ENCODE measurements around the gene LRRC56. TPM values are rescaled to one million over a fixed set of nuclear protein-coding genes. Genes with fewer than 3 reads are reported as not detected.

LRRC56 gene
- total RNA-seq, 1 experiment from 2014 or later, result not detected

DNA sequence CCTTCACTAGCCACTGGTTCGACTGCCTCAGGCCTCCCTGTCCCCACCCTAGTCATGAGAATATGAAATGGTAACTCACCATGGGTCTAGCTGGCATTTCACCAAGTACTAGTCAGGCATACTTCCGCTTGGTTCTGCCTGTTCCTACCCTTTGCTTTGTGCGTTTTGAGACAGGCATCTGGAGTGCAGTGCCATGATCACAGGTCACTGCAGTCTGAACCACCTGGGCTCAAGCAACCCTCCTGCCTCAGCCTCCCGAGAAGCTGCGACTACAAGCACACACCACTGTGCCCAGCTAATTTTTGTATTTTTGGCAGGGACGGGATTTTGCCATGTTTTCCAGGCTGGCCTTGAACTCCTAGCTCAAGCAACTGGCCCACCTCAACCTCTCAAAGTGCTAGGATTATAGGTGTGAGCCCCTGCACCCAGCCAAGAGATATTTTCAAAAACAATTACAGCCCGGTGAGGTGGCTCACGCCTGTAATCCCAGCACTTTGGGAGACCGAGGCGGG, 16.1 kb upstream of the LRRC56 start:
- peak; percentile 61 for DNase-seq (ENCODE audit: low read depth)

DNA sequence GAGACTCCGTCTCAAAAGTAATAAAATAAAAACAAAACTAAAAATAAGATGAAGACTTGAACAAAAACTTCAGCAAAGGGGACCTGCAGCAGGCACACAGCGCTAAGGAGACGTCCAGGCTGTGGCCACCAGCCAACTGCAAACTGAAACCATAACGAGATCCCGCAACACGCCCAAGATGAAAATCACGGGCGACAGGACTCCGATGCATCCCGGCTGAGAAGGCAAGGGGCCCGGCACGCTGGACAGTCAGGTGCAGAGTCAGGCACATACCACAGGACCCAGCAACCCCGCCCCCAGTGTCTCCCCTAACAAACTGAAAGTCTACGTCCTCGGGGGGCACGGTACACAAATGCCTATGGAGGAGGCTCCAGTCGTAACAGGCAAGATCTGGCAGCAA, 11.1 kb upstream of the LRRC56 start:
- DNase-seq (ENCODE audit: low read depth), result no peak

DNA sequence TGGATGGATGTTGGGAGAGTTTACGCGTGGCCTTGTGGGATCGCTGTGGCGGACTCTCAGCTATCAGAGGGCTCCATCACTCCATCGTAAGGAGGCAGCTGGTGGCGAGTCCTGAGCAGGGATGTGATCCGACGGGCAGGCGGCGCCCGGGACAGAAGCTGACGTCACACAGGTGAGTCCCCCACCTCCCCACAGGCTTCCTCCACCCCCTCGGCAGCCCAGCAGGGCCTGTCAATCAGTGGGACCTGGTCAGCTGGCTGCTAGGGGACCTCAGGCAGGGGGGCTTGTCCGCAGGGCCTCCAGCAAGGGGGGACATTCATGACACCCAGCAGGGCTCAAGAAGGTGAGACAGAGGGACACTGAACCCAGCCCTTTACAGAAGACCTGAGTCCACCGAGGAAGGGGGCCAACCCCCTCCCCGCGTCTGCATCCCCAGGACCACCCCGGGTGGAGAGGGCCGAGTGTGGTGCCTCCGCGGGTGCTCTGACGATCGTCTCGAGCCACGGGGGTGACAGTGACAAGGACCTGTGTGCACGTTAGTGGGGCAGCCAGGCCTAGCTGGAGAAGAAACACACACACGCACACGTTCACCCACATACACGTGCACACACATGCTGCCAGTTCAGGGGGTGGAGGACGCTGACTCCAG, 9.0 kb upstream of the LRRC56 start:
- DNase-seq (ENCODE audit: low read depth), result no peak

DNA sequence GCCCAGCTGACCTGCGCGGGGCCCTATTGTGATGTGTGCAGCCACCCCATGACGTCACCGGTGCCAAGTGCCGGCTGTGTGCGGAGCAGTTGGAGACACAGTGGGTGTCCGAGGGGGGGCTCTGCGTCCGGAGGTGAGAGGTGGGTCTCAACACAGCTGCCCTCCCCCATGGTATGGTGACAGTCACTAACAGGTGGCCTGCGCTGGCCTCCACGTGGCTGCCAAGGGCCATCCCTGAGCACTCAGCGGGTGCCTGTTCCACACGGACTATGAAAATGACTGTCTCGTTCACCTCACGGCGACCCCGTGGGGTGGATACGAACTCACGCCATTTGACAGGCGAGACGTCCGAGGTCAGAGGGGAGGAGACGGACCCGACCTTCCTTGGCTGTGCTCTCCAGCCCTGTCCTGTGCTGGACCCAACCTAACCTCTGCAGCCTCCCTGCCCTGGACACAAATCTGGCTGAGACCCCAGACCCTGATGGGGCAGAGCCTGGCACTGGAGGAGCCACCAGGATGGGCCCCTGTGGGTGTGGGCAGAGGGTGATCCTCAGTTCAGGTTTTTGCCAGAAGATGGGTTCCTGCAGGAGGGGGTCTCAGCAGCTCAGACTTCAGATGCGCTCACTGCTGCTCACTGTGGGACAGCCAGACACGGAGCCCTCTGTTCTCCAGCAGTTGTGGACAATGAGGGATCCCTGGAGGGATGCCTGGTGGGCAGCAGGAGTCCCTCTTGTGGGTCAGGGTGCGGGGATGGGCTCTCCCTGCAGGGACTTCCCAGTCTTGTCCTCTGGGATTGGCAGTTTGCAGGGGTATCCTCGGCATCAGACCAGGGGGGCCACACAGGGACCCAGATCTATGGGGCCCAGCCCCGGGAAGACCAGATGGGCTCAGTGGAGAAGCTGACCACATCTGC, 8.3 kb upstream of the LRRC56 start:
- DNase-seq (ENCODE audit: low read depth), result no peak

DNA sequence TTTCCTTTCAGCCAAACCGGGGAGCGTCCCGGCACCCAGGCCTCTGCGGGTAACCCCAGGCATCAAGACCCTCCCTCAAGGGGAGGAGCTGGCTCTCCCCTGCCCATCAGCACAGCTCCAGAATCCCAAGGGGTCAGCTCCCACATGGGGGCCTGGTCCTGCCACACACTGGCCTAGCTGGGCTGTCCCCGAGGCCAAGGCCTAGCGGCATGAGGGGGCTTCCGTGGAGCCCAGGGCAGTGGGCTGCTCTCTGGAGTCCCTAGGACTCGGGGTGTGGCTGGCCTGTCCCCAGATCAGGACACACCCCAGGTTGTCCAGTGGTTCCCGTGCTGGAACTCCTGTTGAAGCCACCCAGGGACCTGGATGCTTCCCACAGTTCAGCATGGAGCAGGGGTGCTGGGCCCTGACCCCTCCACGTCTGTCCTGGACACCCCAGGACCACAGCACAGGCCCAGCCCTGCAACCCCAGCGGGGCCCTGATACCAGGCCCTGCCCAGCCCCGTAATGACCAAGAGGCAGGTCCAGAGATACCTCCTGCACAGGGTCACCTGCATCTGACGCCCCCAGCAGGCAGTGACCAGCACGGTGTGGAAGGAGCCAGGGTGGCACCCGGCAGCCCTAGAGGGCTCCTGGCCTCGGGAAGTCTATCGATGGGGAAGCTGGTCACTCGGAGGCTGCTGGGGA, 7.5 kb upstream of the LRRC56 start:
- no peak for DNase-seq (ENCODE audit: low read depth)

DNA sequence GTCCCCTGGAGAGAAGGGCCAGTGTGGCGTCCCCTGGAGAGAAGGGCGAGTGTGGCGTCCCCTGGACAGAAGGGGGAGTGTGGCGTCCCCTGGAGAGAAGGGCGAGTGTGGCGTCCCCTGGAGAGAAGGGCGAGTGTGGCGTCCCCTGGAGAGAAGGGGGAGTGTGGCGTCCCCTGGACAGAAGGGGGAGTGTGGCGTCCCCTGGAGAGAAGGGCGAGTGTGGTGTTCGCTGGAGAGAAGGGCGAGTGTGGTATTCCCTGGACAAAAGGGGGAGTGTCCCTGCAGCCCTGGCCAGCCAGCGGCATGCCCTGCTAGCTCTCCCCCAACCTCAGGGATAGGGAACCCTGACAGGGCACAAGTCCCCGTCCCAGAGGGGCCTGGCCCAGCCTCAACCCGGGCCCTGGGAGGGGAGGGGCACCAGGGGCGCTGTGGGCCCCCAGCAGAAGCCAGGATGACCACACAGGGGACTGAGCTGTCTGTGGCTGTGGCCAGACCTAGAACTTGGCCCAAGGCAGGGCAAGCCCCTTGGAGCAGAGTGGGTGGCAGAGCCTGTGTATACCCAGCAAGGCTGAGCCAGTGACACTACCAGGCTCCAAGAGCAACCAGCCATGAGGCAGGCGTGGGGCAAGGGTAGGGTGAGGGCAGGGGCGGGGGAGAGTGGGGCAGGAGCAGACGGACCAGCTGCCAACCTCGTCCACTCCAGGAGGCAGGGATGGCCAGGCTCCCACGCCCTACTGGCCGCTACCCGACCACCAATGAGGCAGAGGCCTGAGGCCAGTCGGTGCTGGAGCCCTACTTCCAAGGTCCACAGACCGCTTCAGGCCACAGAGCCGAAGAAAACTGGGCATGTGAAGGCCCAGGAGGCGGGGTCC, 6.1 kb upstream of the LRRC56 start:
- DNase-seq (ENCODE audit: low read depth), result no peak

DNA sequence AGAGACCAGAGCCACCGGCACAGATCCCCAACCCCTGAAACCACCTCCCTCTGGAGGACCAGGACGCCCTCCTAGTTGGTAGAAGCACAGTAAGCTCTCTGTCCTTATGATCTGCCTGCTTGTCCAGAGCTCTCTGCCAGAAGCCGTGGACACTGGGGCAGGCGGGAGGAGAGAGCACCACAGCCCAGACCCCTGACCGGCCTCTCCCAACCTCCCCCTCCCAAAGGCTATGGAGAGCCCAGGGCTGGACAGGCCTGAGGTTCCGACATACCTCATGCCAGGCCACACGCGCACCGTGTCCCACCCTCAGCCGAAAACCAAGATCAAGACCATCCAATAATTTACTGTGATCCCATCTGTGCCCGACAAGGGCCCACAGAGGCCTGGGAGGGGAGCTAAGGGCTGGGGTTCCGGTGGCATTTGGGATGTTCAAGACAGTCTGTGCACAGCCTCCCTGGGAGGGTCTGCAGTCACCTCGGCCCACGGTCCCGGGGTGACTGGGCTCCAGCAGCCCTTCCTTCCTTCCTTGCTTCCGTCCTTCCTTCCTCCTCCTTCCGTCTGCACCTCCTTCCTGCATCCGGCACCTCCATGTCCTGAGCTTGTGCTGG, 5.3 kb upstream of the LRRC56 start:
- DNase-seq (ENCODE audit: low read depth), result no peak

DNA sequence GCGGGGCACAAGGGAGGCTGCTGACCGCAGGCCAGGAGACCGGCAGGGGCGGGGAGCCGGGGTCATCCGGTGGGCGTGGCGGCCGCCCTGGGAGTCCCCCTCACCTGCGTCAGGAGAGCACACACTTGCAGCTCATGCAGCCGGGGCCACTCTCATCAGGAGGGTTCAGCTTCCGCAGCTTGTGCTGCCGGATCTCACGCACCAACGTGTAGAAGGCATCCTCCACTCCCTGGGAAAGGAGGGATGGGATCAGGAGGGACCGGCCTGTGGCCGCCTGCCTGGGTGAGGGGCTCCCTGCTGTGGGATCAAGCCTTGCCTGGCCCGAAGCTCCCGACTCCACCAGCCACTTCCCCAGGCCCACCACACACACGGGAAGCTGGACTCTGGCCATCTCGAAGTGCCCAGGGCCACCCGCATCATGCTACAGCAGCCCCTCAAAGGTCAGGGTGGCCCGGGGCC, 4.8 kb upstream of the LRRC56 start:
- DNase-seq (ENCODE audit: low read depth), result no peak

DNA sequence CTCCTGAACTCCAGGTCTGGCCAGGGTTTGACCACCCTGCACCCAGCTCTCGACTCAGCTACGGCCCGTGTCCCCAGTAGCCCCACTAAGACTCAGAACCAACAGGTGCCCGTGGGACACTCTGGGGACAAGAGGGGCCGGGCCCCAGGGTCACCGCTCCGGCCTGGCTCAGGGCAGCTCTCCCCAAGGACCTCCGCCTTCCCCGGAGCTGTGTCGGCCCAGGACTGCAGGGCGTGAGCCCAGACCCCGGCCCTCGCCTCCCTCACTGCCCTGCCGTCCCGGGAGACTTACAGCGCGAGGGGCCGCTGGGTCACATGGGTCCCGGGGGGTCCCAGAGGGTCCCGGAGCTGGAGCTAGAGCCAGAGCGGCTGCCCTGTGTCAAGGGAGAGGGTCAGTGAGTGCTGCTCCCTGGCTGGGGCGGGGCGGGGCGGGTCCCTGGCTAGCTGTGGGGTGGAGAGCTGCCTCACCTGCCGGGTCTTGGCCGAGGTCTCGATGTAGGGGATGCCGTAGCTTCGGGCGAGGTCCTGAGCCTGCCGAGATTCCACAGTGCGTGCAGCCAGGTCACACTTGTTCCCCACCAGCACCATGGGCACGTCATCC, 4.2 kb upstream of the LRRC56 start:
- DNase-seq (ENCODE audit: low read depth), result no peak

DNA sequence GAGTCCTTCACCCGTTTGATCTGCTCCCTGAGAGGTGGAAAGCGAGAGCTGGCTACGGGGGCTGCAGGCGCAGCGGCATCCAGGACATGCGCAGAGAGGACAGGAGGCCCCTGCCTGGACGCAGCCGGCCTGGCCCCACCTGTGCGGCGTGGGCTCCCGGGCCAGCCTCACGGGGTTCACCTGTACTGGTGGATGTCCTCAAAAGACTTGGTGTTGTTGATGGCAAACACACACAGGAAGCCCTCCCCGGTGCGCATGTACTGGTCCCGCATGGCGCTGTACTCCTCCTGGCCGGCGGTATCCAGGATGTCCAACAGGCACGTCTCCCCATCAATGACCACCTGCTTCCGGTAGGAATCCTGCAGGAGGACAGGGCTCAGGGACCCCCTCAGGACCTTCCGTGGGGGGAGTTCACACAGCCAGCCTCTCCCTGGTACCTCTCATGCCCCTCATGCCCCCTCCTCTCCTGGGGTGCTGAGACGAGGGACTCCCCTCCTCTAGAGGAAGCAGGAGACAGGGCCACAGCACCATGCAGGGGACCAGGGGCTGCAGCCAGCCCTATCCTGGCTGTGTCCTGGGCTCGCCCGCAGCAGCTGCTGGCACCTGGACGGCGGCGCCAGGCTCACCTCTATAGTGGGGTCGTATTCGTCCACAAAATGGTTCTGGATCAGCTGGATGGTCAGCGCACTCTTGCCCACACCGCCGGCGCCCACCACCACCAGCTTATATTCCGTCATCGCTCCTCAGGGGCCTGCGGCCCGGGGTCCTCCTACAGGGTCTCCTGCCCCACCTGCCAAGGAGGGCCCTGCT, 3.5 kb upstream of the LRRC56 start:
- no peak for DNase-seq (ENCODE audit: low read depth)

DNA sequence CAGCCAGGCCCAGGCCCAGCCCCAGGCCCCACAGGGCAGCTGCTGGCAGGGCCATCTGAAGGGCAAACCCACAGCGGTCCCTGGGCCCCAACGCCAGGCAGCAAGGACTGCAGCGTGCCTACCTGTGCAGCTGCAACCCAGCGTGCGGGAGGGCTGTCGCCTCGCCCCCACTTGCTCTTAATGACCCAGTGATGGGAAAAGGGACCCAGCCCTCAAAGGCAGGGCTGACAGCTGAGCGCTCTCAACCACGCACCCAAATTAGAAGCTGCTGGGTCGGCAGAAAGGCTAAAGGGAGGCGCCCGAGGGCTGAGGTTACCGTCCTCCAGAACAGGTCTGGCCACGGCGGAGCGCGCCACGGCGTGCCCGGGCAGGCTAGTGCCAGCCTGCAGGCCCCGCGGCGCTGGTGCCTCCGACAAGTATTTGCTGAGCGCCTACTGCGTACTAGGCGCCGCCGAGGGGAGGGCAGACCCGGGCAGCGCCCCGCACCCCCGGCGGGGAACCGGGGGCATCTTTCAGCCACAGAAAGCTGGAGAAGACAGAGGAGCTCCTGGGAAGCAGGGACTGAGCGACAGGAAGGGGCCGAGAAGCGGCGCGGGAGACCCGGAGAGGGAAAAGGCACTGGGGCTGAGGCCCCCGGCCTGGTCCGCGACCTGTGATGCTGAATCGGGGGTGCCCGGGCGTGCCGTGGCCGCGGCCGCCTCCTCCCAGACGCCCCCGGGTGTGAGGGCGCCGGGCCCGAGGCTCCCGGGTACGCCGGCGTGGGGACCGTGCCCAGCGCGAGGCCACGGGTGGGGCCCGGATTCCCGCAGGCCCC, 2.7 kb upstream of the LRRC56 start:
- DNase-seq (ENCODE audit: low read depth), result peak; percentile 14

DNA sequence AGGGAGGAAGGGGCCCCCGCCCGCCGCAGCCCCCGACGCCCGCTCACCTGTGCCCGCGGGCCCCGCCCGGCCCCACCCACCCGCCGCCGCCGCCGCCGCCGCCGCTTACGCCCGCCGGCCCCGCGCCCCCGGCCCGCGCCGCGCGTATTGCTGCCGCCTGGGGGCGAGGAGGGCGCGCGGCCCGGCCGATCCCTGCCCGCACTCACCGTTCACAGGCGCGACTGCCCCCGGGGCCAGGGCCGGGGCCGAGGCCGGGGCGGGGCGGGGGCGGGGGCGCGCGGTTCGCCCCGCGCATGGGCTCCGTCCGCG, 2.2 kb upstream of the LRRC56 start:
- DNase-seq (ENCODE audit: low read depth), result no peak

DNA sequence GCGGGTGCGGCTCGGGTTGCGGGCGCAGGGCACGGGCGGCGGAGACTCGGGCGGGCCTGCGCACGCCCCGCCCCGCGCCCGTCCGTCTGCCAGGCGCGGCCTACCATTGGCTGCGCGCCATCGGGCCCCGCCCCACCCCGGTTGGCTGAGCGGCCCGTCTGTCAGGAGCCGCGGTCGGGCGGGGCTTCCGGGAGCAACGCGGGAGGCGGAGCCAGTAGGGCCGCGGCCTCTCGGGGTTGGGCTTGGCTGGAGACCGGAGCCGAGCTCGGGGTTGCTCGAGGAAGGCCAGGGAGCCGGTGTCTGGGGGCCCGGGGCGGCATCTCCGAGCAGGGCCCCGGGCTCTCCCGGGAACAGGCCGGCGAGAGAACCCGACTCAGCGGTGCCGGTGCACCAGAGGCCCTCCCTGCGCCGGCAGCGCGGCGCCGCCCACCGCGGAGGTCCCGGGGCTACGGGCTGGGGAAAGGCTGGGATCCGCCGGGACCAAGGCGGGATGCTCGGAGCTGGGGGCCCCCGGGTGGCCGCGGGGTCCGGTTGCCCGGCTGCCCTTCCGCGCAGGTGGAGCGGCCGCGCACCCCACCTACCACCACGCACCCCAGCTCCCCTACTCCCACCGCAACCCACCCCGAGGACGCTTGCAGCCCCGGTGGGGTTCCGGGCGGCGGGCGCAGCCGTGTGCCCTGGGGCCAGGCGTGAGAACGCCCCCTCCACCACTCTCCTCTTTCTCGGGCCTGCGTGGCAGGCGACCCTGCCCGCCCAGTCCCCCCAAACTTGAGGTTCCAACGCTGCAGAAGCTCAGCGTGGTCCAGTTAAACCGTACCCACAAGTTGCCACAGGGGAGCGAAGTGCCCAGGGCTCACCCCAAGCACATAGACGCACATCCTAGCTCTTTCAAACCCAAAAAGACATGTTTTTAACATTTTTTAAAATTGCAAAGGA, 1.5 kb upstream of the LRRC56 start, which contains the start of gene HRAS:
Gene HRAS, minus strand, starts transcription at position 58 of the 936 bp plus-strand sequence.
- peak; percentile 89 for DNase-seq (ENCODE audit: low read depth)

DNA sequence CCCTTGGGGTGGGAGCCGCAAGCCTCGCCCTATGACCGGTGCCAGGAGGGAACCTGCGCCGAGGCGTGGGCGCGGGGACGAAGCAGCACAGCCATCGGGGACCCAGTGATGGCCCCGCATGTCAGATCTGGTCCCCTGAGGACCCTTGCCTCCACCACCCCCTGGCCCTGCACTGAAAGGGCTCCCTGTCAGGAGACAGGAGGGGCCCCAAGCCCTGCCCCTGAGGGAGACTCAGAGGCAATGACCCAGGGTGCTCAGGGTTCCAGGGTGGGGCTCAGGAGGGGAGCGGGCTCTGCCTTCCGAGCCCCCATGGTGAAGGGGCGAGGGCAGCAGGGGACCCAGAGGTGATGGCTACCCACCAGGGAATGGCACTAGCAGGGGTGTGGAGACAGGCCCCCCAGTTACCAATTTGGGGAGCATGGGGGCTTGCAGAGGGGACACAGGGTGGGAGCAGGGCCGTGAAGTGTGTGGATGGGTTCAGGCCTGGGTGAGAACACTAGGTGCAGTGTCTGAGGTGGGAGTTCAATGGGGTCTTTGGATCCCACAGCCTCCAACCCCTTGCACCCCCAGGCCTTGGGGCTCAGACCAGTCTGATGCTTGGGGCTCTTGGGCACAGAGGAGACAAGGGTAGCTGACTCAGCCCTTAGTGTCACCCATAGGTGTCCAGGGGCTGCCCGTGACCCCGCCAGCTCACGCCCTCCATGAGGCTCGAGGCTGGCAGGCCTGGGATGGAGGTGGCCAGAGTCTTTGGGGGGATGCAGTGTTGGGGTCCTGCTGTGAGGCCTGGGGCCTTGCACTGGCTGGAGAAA, 499 bp downstream of the LRRC56 start:
- DNase-seq (ENCODE audit: low read depth), result no peak

DNA sequence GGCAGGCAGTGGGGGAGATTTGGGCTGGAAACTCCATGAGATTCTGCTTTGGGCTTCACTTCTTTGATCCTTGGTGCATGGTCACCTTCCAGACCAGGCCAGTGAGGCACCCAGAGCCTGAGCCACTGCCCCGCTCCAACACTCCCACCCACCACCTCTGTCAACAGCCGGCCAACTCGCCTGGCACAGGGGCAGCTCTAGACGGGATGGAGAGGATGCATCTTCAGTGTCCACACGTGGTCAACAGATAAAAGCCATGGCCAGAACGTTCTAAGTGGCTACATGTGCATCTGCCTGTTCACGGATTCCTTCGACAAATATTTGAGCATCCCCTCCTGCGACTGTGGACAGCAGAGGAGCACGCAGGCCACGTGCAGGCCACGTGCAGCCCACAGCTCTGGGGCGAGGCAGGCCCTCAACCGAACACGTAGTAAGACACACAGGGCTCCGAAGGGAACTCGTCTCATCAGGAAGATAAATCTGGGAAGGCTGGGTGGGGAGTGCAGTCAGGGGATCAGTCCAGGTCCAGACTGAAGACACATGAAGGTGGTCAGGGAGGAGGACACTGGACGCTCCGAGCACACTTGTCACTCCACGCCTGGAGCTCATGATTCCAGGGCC, 1.2 kb downstream of the LRRC56 start:
- DNase-seq (ENCODE audit: low read depth), result no peak

DNA sequence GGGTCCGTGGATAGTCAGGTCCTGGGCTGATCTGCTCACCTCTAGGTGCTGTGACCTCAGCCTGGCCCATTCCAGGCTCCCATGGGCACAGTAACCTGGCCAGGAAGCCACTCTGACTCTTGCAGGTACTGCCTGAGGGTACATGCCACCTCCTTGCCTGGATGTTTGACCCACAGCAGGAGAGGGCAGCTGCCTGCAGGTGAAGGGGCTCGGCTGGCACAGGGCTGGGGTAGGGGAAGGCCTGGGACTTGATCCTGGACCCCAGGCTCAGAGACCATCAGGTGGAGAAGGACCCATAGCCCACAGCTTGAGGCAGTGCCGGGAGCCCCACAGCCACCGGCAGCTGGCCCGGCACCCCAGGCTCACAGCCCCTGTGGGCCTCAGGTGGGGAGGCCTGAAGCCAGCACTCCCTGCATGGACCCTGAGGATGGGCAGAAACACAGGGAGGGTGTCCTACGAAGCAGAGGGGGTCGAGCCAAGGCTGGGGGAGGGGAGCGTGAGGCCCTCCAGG, 2.7 kb downstream of the LRRC56 start:
- DNase-seq (ENCODE audit: low read depth), result no peak

Data from RPMI7951 (cell line).